BLaER1 (cell line): ENCODE measurements around the gene CENPP.

Experiments
- H3K27ac ChIP-seq: shearing (Covaris generic); formaldehyde crosslinking; 2 replicates; pipeline ENCODE4 v1.8.1; 2022
- H3K27me3 ChIP-seq: shearing (Covaris generic); formaldehyde crosslinking; 2 replicates; pipeline ENCODE4 v1.8.1; 2022
- H3K36me3 ChIP-seq: shearing (Covaris generic); formaldehyde crosslinking; 2 replicates; pipeline ENCODE4 v1.8.1; 2022
- H3K4me1 ChIP-seq: shearing (Covaris generic); formaldehyde crosslinking; 2 replicates; pipeline ENCODE4 v1.8.1; 2022
- H3K4me2 ChIP-seq: shearing (Covaris generic); formaldehyde crosslinking; 2 replicates; pipeline ENCODE4 v1.8.1; 2022
- H3K4me3 ChIP-seq: shearing (Covaris generic); formaldehyde crosslinking; 2 replicates; pipeline ENCODE4 v1.8.1; 2022
- H3K9ac ChIP-seq: shearing (Covaris generic); formaldehyde crosslinking; 2 replicates; pipeline ENCODE4 v1.8.1; 2022
- H3K9me3 ChIP-seq: shearing (Covaris generic); formaldehyde crosslinking; 2 replicates; pipeline ENCODE4 v1.8.1; 2022
- H4K20me1 ChIP-seq: shearing (Covaris generic); formaldehyde crosslinking; 2 replicates; pipeline ENCODE4 v1.8.1; 2022
- Cebpa-rat ChIP-seq: shearing (Covaris generic); IDR thresholded peaks from 2 replicates; pipeline ENCODE4 v1.8.1; 2022

The CENPP gene

DNA sequence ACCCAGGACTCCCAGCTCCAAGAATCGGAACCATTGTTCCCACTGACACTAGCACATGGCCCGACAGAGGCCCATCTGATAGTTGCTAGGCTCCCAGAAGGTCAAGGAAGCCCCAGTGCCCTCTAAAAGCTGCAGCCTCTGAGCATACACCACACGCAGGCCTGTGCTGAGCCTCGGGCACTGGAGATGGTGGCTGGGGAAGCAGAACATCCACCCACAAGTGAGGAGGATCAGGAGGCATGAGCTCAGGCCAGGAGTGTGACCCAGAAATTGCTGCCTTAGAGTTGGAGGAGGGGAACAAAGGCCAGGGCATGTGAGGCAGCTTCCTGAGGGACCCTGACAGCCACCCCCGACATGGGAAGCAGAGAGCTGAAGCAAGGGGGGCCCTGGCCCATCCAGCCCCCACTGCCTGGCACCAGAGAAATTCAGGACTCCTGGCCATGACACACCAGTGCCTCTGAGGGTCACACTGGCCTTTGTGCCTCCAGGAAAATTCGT, 322.8 kb downstream of the CENPP start:
- H3K36me3 ChIP-seq = peaks cover 96% of the 10 kb centered on the region
- H3K9me3 ChIP-seq = 0 out of 2 replicates have a peak, but pooled peaks cover 10% of the 10 kb centered on the region
- TF ChIP-seq Cebpa-rat = no peak
- H3K9ac ChIP-seq = no peak overlapping the region
- no peaks in the 10 kb centered on the region for H3K27me3 ChIP-seq
- H3K4me1 ChIP-seq = peaks cover 36% of the 10 kb centered on the region
- no peak overlapping the region for H3K4me3 ChIP-seq
- peak overlapping the region; percentile 28; the same call in 1 of the 2 replicates for H3K27ac ChIP-seq
- peak overlapping the region; percentile 5 for H3K4me2 ChIP-seq
- no peaks in the 10 kb centered on the region for H4K20me1 ChIP-seq

DNA sequence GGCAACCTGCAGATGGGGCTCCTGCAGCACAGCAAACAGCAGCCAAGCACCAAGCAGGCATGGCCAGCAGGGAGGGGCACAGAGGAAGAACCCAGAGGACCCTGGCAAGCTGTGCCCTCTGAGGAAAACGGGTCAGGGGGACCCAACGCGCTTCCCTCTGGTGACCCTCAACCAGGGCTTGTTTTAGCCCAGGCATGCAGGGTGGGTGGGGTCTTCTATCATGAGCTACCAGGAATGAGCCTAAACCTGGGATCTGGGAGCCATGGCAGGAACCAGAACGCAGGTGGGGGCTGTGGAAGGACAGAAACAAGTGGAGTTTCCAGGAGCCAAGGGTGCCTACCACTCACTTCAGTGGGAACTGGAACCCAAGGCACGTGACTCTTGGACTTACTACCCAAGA, 323.3 kb downstream of the CENPP start:
- Histone ChIP-seq H4K20me1 (no peaks in the 10 kb centered on the region), H3K27me3 (no peaks in the 10 kb centered on the region), H3K4me1 (peaks cover 41% of the 10 kb centered on the region), H3K9me3 (0 out of 2 replicates have a peak, but pooled peaks cover 10% of the 10 kb centered on the region), H3K4me3 (no peak overlapping the region), H3K27ac (peak overlapping the region; percentile 28; the same call in 1 of the 2 replicates), H3K36me3 (peaks cover 92% of the 10 kb centered on the region), H3K9ac (no peak overlapping the region), H3K4me2 (peak overlapping the region; percentile 5)
- TF ChIP-seq Cebpa-rat = no peak

DNA sequence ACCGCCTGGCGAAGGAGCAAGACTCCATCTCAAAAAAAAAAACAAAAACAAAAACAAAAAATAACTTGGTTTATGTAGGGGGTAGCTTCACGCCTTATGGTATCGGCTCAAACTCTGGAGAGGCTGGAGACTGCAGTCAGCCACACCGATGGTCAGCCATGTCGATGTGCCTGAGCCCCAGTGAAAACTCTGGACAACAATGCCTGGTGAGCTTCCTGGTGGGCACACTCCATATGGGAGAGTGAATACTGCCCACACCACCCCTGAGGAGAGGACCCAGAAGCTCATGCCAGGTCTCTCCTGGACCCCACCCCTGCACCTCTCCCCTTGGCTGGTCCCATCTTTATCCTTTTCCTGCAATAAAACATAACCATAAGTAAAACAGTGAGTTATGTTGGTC, 324.5 kb downstream of the CENPP start:
- H3K9me3 ChIP-seq = 0 out of 2 replicates have a peak, but pooled peaks cover 7% of the 10 kb centered on the region
- H3K27ac ChIP-seq = no peak overlapping the region
- H3K4me2 ChIP-seq = no peak overlapping the region
- H3K36me3 ChIP-seq = peaks cover 87% of the 10 kb centered on the region
- H3K9ac ChIP-seq = no peak overlapping the region
- no peaks in the 10 kb centered on the region for H3K27me3 ChIP-seq
- H3K4me1 ChIP-seq = peaks cover 54% of the 10 kb centered on the region
- TF ChIP-seq Cebpa-rat = no peak
- no peaks in the 10 kb centered on the region for H4K20me1 ChIP-seq
- no peak overlapping the region for H3K4me3 ChIP-seq

DNA sequence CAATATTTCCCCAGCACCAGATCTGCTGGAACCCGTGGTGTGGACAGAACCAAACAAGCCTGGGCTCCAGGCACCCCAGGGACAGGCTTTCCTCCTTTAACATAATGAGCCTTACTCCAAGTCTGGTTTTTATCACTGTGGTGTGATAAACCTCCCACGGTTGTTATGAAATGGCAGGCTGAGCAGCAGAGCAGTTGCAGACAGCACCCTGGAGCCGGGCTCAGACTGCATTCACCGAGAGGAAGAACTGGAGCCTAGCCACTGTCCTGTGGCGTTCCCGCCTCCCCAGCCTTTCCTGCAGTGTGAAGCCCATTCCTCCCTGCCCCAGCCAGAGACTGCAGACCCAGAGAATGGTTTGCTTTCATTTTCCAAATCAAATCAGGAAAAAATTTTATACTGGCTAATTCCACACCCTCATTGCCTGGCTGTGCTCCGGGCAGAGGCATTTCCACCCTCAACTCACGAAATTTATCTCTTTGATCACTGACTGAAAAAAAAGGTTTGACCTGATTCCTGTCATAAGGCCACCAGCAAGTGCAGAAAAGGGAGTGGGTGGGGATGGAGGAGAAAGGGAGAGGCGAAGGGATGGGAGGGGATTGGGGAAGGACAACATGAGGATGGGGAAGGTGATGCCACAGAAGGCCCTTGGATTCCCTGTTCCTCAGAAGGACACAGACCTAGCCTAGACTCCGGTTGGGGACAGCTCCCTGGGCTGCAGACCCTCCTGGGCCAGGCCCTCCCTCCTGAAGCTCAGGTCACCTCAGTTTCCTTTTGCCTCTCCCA, 325.3 kb downstream of the CENPP start:
- no peak overlapping the region for H3K27ac ChIP-seq
- H3K4me1 ChIP-seq = peaks cover 61% of the 10 kb centered on the region
- peaks cover 87% of the 10 kb centered on the region for H3K36me3 ChIP-seq
- no peak overlapping the region for H3K4me2 ChIP-seq
- no peak overlapping the region for H3K9ac ChIP-seq
- no peak for TF ChIP-seq Cebpa-rat
- no peak overlapping the region for H3K4me3 ChIP-seq
- no peaks in the 10 kb centered on the region for H4K20me1 ChIP-seq
- H3K9me3 ChIP-seq = 0 out of 2 replicates have a peak, but pooled peaks cover 1% of the 10 kb centered on the region
- no peaks in the 10 kb centered on the region for H3K27me3 ChIP-seq

DNA sequence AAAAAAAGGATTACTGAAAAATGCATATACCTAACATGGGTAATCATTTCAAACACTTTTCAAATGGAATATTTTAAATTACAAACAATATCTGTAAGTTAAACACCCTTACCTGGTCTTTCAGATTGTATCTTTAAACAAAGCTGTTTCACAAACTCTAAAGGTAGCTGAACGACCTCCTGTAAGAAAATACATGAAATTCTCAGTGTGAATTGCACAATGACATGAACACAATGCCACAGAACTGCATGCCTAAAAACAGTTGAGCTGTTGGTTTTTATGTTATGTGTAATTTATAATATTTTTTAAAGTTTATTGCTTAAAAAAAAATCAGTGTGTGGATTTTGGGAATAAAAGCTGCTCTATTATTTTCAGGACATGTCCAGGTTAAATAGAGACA, 326.7 kb downstream of the CENPP start:
- TF ChIP-seq Cebpa-rat = no peak
- H3K27ac ChIP-seq = peak overlapping the region; percentile 81; the same call in 1 of the 2 replicates
- H4K20me1 ChIP-seq = no peaks in the 10 kb centered on the region
- H3K4me2 ChIP-seq = no peak overlapping the region
- no peak overlapping the region for H3K9ac ChIP-seq
- peaks cover 76% of the 10 kb centered on the region for H3K4me1 ChIP-seq
- H3K4me3 ChIP-seq = no peak overlapping the region
- H3K9me3 ChIP-seq = no peaks in the 10 kb centered on the region
- no peaks in the 10 kb centered on the region for H3K27me3 ChIP-seq
- peaks cover 86% of the 10 kb centered on the region for H3K36me3 ChIP-seq

DNA sequence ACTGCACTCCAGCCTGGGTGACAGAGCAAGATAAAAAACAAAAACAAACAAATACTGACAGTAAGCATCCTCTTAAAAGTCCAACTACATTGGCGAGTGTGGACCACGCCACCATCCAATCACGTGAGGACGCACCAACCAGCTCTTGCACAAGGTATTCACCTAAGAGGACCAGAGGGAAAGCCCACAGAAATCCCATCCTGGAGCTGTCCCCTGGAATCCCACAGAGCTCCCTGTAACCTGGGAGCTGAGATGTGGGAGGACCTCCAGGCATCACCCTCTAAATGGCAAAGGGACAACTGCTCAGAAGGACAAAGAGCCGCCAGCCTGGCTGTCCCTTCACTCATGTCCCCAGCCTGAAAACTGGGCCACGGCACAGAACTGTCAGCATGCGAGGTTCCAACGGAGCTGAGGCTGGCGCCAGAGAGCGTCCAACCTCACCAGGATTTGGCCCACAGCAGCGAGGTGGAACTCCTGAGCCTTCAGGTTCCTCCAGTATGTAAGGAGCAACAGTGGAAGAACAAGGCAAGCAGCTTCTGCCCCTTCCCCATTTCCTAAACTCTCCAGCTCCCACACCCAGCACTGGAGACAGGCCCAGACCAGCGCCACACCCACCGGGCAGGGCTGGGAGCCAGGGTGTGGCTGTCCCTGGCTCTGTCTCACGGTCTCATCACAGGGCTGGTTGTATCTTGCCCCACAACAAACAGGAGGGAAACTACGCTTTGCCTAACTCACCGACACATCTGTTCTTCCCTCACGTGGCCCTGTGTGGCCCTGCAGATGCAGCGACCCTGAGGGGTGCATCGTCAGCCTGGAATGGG, 328.9 kb downstream of the CENPP start:
- no peak for TF ChIP-seq Cebpa-rat
- Histone ChIP-seq H3K9ac (peak overlapping the region; percentile 34; the same call in 1 of the 2 replicates), H4K20me1 (peaks cover 16% of the 10 kb centered on the region), H3K9me3 (no peaks in the 10 kb centered on the region), H3K4me3 (peak overlapping the region; percentile 2; the same call in 1 of the 2 replicates), H3K27ac (peak overlapping the region; percentile 81), H3K27me3 (no peaks in the 10 kb centered on the region), H3K36me3 (peaks cover 78% of the 10 kb centered on the region), H3K4me1 (peaks cover 66% of the 10 kb centered on the region), H3K4me2 (peak overlapping the region; percentile 78)

DNA sequence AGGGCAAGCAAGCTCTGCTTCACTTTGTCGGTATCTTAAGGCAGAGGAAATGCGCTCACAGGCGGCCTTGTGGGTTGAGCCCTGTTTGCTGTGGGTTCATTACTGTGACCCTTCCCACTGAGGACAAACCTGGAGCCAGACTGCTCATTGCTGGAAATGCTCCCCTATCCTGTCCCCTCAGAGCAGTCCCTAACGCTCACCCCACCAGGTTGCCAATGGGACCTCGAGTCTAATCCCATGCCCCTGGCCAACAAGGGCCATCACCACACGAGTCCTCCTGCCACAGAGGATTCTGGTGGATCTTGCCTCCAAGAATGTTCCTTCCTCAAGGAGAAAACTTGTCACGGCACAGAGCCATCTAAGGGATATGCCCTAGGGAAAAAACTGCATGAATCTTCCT, 329.6 kb downstream of the CENPP start:
- no peaks in the 10 kb centered on the region for H3K27me3 ChIP-seq
- H3K9me3 ChIP-seq = no peaks in the 10 kb centered on the region
- H3K4me2 ChIP-seq = peak overlapping the region; percentile 78
- H3K9ac ChIP-seq = peak overlapping the region; percentile 34; the same call in 1 of the 2 replicates
- peak overlapping the region; percentile 81 for H3K27ac ChIP-seq
- peaks cover 70% of the 10 kb centered on the region for H3K4me1 ChIP-seq
- H3K36me3 ChIP-seq = peaks cover 77% of the 10 kb centered on the region
- H3K4me3 ChIP-seq = peak overlapping the region; percentile 0; the same call in 1 of the 2 replicates
- H4K20me1 ChIP-seq = peaks cover 22% of the 10 kb centered on the region
- no peak for TF ChIP-seq Cebpa-rat

DNA sequence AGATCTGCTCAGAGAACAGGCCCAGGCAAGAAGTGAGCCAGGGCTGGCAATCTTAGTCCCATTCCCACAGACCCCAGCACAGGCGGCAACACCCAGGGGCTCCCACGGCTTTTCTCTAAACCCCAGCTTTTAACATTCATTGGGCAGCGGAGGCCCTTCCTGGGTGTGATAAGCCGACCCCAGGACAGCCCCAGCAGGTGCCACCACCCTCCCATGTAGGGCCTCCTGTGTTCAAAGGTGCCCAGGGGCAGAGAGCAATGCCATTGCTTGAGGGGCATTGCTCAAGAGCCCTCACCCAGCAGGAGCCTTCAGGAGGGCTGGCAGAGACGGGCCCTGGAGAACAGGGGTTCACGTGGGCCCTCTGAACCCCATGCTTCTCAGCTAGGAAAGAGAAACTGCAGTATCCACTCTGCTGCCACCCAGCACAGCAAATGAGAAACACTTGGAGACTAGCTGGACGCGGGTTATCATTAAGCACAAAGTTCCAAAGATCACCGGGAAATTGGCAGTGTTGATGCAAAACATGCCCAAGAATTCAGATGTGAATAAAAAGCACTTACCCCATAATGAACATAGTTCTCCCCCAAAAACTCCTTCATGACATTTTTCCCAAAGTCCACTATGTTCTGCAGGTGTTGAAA, 330.3 kb downstream of the CENPP start:
- Histone ChIP-seq H3K4me3 (no peak overlapping the region), H3K4me1 (peaks cover 71% of the 10 kb centered on the region), H3K4me2 (peak overlapping the region; percentile 78), H3K36me3 (peaks cover 71% of the 10 kb centered on the region), H3K9ac (no peak overlapping the region), H3K27ac (peak overlapping the region; percentile 81), H4K20me1 (peaks cover 29% of the 10 kb centered on the region), H3K27me3 (no peaks in the 10 kb centered on the region), H3K9me3 (no peaks in the 10 kb centered on the region)
- no peak for TF ChIP-seq Cebpa-rat

DNA sequence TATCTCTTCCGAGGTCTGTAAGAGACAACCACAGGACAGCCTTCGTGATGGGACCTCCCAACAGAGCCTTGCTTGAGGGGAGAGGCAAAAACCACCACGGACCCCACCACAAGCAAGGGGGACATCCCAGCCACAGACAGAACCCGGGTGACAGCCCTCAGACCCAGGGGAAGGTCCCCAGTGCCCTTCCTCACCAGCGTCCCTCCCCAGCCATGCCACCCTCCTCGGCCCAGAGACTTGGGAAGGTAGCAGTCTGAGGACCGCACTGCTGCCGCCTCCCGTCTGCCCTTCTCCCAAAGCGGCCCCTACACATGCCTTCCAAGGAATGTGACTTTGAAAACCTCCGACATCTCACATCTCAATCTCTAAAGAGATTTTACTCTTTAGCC, 330.8 kb downstream of the CENPP start:
- Histone ChIP-seq H3K4me3 (no peak overlapping the region), H3K4me1 (peaks cover 71% of the 10 kb centered on the region), H3K9me3 (no peaks in the 10 kb centered on the region), H3K9ac (no peak overlapping the region), H3K36me3 (peaks cover 66% of the 10 kb centered on the region), H3K27me3 (no peaks in the 10 kb centered on the region), H4K20me1 (peaks cover 34% of the 10 kb centered on the region), H3K4me2 (no peak overlapping the region), H3K27ac (no peak overlapping the region)
- no peak for TF ChIP-seq Cebpa-rat
